GDM1 (cell line): ENCODE results near the gene SLC25A33.

Experiments used
- DNase-seq: peaks from one replicate; lab custom pipeline; 2025; lab: John Stamatoyannopoulos, UW

Gene SLC25A33

GRCh38 chr1:9588551-9589143 is 49.4 kb downstream of the SLC25A33 start, which contains the start of gene TMEM201:
TSS of gene TMEM201 (plus strand) at chr1:9588911. CDS start at chr1:9588931, 20 bp downstream.
- DNase-seq: peak; percentile 92

- no peak for DNase-seq
Measured at GRCh38 chr1:9589144-9589718, 50.0 kb downstream of the SLC25A33 start.

DNA sequence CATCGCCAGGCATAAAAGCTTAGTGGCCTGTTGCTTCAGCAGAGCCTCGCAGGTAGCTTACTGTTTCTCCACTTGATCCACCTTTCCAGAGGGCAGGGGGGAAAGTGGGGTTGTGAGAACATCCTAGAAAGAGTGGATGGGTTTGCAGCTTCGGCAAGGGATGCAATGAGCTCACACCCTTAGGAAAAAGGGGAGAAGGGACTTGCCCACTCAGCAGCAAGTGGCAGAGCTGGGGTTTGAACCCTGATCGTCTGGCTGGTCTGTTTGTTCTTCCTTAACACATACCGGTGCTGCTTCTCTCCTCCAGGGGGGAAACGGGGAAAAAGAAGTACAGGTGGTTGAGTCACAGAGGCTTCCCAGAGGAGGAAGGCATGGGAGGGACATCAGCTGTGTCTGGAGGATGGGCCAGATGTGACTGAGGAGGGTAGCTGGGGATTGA is 50.5 kb downstream of the SLC25A33 start:
- no peak for DNase-seq

DNA sequence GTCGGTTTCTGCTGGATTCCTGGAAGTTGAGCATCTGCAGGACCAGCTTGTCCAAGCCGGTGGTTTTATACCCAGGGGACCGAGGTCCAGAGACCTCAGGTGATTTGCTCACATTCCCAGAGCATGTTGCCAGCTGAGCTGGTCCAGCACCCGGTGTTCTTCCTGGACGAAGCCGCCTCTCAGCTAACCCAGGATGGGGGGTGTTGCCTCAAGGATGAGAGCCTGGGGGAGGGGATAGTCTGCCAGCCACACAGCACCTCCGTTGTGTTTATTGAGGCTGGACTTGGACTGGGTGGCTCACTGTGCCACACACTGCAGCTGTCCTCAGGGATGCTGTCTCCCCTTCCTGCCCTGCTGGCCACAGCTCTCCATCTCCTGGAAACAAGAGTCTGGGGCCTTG is 50.9 kb downstream of the SLC25A33 start:
- no peak for DNase-seq

- DNase-seq: no peak
Measured at GRCh38 chr1:9590945-9591668, 51.8 kb downstream of the SLC25A33 start.

DNA sequence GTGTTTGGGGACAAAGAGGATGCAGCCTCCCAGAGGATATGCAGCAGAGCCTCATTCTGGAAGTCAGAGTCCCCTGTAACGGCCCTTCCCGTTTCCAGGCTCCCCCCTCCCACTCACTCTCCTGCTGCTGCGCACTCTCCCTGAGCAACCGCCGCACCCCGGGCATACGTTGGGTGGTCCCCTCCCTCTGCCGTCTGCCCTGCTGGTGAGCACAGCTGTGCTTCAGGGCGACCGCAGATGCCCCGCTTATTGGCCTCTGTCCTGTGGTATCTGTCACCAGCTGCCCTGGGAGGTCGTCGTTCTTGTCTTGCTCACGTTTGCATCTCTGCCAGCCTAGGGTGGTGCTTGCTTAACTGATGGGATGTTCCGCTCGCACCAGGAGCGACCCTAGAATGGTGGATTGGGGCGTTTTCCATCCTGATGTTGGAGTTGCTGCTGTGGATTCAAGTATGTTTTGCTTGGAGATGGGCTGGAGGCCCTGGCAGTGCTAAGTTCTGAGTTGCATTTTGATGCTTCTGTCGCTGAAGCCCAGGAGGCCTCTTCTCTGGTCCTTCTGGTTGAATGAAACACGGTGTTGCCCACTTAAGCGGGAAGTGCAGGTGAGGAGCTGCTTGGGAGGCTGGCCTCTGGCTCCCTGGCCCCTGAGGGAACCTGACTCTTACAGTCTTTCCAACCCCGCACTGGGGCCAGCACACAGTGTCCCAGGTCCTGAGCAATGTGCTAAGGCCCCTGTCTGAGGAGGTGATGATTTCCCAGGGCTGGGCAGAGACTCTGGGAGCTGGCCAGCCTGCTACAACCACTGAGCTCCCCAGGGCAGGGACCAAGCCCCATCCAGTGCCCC is 52.6 kb downstream of the SLC25A33 start:
- DNase-seq: no peak

DNA sequence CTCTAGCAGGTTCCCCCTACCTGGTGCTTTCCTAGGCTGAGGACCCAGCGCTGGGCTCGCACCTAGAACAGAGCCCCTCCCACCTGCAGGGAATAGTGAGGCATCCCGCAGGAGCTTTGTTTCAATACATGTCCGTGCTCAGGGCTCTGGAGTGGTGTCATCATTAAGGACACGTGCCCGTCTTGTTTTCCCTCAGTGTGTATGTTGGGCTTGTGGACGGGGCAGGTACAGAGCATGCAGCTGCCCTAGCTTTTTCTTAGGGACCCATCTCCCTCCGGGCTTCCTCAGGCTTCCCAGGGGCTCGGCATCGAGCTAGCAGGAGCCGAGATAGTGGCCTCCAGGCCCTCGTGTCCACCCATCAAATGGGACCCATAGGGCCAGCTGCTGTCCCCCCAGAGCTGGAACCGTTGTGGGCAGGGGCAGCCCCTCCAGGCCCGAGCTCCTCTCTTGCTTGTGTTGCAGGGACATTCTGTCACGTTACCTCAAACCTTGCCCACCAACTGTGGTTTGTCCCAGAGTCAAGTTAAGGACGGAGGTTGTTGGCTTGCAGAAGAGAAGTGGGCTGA is 53.3 kb downstream of the SLC25A33 start:
- DNase-seq: no peak

GRCh38 chr1:9593147-9593491 is 53.9 kb downstream of the SLC25A33 start:
- DNase-seq: no peak

- peak; percentile 67 for DNase-seq
Measured at GRCh38 chr1:9593492-9594465, 54.5 kb downstream of the SLC25A33 start.

DNA sequence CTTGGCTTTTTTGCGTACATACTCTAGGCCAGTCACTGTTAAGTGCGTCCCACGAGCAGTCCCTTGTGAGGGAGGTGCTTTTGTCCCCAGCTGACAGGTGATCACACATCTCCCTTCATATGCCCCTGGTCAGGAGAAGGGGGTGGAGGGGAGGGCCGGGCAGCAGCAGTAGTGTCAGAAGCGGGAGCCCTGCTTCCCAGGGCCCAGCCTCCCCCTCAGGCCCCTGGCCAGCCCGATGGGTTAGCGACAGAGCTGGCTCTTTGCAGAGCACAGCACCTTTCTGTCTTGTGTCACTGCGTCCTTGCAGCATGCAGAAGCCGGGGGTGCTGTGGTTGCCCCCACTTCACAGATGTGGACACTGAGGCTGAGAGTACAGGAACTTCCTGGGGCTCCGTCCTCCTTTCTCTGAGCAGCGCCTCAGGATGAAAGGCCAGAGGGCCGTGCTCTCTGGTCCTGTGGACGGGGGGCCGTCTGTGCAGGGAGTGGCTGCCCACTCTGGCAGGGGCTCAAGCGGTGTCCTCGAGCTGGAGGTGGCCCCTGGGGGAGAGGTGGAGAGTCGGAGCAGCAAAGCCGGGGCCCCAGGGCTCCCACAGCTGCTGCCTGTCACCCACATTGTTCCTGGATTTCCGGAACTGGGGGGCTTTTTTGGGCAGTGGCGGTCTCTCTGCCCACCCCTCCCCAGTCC is 55.3 kb downstream of the SLC25A33 start:
- DNase-seq: no peak

DNA sequence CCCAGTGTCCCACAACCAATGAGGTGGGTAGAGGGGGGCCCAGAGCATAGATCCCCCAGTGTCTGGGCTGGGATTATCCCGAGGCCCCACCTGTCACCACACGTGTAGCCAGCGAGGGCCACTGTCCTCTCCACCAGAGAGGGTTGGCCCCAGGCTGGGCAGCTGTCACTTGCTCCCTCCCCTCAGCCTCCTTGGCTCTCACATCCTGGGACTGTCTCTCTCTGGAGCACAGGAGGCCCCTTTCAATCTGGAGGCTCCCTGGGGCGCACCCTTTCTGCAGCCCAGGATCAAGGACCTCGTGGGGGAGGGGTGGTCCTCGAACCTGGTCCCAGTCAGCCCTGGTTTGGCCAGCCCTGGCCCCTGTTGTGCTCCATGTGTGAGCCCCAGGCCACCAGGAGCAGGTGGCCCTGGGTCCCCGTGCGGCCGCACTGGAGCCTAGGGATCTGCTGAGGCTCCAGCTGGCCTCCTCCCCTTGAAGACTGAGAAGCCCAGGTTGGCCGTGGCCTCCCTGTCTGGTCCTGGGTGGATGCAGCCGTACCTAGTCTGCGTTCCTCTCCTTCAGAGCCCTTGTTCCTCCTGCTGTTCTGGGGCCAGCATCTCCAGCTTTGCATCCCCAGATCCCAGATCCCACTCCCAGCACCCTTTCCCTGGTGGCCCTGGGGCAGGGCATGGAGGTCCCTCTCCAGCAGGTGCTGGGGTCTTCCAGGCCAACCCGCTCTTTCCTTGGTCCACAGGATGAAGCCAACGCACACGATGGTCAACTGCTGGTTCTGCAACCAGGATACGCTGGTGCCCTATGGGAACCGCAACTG is 56.1 kb downstream of the SLC25A33 start:
- no peak for DNase-seq

- DNase-seq: no peak
Measured at GRCh38 chr1:9595968-9596340, 56.7 kb downstream of the SLC25A33 start.

DNA sequence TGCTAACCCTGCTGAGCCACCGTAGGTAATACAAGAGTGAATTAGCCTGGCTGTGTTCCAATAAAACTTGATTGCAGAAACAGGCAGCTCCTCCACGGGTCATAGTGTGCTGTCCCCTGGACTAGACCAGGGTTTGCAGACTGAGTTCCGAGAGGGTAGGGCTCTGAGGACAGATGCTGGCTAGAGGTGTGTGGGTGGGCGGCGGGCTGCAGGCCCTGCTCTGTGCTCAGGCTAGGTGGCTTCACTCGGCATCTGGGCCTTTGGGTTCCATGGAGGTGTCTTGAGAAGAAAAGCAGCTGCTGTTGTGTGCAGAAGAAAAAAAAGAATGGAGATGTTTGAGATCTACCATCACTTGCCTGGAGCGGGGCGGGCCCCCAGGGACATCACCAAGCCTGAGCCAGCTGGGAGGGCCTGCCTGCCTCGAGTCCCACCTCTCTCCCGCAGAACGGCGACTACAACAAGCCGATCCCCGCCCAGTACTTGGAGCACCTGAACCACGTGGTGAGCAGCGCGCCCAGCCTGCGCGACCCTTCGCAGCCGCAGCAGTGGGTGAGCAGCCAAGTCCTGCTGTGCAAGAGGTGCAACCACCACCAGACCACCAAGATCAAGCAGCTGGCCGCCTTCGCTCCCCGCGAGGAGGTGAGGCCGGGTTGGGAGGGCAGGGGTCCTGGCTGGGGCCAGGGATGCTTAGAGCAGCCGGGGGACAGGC is 57.3 kb downstream of the SLC25A33 start:
- no peak for DNase-seq

DNA sequence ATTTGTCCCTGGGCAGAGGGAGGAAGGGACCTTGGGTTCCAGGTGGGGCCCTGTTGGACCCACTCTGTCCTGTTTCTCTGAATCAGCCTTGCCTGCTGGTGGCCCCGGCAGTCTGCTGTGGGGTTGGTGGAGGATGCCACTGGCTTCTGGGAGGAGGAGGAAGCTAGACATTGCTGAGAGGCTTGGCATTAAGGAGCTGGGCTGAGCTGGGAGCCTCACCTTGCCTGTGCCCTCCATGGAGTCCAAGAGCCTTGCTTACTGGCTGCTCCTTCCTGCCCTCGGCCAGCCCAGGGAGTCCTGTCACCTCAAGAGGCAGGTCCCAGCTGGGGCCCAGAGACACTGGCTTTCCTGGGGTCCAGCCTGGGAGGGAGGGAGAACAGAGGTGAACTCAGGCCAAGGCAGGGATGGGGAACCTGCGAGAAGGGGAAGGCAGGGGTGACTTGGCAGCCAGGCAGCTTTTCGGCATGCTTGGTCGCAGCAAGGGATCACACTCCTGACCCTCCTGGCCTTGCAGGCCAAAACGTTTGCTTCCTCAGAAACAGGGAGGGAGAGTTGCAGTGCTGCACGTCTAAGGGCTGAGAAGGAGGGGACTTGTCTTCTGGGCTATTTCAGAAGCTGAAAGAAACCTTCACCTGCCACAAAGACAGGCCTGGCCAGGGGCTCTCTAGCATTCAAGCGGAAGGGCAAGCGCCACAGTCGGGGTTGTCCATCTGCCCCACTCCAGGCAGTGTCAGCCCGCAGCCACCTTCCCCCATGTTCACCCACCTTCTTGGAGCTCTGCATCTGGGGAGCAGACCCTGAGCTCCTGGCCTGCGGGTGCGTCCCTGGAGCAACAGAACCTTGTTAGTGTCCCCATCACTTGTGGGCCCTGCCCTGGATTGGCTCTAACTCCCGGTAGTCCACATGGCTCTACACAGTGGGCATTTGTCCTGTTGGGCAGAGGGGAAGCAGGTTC is 58.4 kb downstream of the SLC25A33 start:
- no peak for DNase-seq

DNA sequence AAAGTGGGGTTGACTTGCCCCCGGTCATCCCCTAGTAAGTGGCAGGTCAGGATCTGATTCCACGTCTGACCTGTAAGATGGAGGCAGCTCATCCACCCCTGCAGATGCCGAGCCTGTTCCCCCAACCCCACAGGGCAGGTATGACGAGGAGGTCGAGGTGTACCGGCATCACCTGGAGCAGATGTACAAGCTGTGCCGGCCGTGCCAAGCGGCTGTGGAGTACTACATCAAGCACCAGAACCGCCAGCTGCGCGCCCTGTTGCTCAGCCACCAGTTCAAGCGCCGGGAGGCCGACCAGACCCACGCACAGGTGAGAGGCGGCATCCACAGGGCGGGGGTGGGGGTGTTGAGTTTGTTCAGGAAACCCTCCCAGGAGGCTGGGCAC is 59.0 kb downstream of the SLC25A33 start:
- no peak for DNase-seq

- DNase-seq: no peak
Measured at GRCh38 chr1:9599741-9600140, 60.5 kb downstream of the SLC25A33 start.

DNA sequence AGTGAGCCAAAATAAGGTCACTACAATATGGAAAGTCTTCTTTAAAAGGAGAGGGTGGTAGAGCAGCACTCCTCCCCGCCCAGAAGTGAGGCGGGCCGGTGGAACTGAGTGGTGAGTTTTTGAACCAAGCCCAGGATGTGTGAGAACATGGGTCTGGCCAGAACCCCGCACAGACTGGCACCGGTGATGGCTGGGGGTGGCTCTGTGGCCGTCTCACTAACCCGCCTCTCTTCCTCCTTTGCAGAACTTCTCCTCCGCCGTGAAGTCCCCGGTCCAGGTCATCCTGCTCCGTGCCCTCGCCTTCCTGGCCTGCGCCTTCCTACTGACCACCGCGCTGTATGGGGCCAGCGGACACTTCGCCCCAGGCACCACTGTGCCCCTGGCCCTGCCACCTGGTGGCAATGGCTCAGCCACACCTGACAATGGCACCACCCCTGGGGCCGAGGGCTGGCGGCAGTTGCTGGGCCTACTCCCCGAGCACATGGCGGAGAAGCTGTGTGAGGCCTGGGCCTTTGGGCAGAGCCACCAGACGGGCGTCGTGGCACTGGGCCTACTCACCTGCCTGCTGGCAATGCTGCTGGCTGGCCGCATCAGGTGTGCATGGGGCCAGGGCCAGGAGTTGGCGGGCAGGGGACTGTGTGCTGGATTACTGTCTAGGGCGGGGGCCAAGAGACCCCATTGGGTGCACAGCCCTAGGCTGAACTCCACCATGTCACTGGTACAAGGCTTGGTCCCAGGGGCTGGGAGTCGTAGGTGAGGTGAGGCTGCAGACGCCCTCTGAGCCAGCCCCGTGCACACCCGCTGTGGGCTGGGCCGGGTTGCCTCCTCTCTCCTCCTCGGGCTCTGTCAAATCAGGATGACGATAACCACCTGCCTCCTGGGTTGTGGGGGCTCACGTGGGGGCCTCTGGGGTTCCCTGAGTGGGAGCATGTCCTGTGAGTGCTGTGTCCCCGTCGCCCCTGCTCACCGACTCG is 61.9 kb downstream of the SLC25A33 start:
- DNase-seq: no peak
